Ascending aorta (tissue), 2 donors: ENCODE data around the gene LRRC8C. TPM values are rescaled to one million over a fixed set of nuclear protein-coding genes. Genes with fewer than 3 reads are reported as not detected.

Experiments
- DNase-seq, 2 donors: peaks; one replicate each; pipeline ENCODE4 v3.0.0-alpha.2; 2019; ENCODE audit warnings: low spot score in 2 of 2
- H3K27ac ChIP-seq, 2 donors: fragments of 200-600 bp; sonication (generic); one replicate each; pipeline ENCODE4 v1.5.1; 2016 to 2017; ENCODE audit warnings: mild to moderate bottlenecking in 1 of 2
- H3K27me3 ChIP-seq: fragments of 200-600 bp; sonication (generic); one replicate; pipeline ENCODE4 v1.5.1; 2017
- H3K36me3 ChIP-seq, 2 donors: fragments of 200-600 bp; sonication (generic); one replicate each; pipeline ENCODE4 v1.5.1; 2016
- H3K4me1 ChIP-seq, 2 donors: fragments of 200-600 bp; sonication (generic); one replicate each; pipeline ENCODE4 v1.5.1; 2016 to 2017; ENCODE audit warnings: mild to moderate bottlenecking in 1 of 2
- H3K4me3 ChIP-seq, 2 donors: fragments of 200-600 bp; sonication (generic); one replicate each; pipeline ENCODE4 v1.5.1; 2016 to 2017; ENCODE audit warnings: mild to moderate bottlenecking in 1 of 2
- H3K9me3 ChIP-seq, 2 donors: fragments of 200-600 bp; sonication (generic); one replicate each; pipeline ENCODE4 v1.5.1; 2016
- CTCF ChIP-seq, 3 experiments: fragments of 200-600 bp in 2 of 3; fragments of 450-650 bp in 1 of 3; sonication (generic) in 2 of 3; IDR thresholded peaks; one replicate each; pipeline ENCODE4 v1.5.1; 2016 to 2019; ENCODE audit warnings: antibody characterized with exemption in 3 of 3, mild to moderate bottlenecking in 1 of 3, moderate library complexity in 1 of 3
- intact Hi-C: fragments of 100-400 bp; cut with DNase I; formaldehyde crosslinking; loops from one replicate; pipeline ENCODE4 v1.15.1; 2023
- total RNA-seq: library from RNA; depleted of rRNA; stranded (reverse); fragments of >200 nt; gene quantifications from one replicate; pipeline ENCODE4 v1.1.0, GENCODE V29; 2016

Gene LRRC8C
- total RNA-seq, 1 donor from 2014 or later: 7.5 TPM

GRCh38 chr1:89646259-89646658 is 13.3 kb downstream of the LRRC8C start:
- intact Hi-C loops: no loop called here
- TF ChIP-seq CTCF (IDR thresholded peaks at IDR 0.05): no peak
- Histone ChIP-seq H3K4me1 (no peaks in the 10 kb centered on the region), H3K36me3 (no peaks in the 10 kb centered on the region), H3K27ac (no peak overlapping the region), H3K4me3 (no peak overlapping the region), H3K9me3 (peaks cover 0 to 16% of the 10 kb centered on the region in 2 donors), H3K27me3 (no peaks in the 10 kb centered on the region)
- no peak for DNase-seq

GRCh38 chr1:89649783-89650182 is 16.9 kb downstream of the LRRC8C start:
- Histone ChIP-seq H3K36me3 (no peaks in the 10 kb centered on the region), H3K4me1 (no peaks in the 10 kb centered on the region), H3K4me3 (no peak overlapping the region), H3K27me3 (no peaks in the 10 kb centered on the region), H3K27ac (no peak overlapping the region), H3K9me3 (peaks cover 0 to 15% of the 10 kb centered on the region in 2 donors)
- TF ChIP-seq CTCF (IDR thresholded peaks at IDR 0.05): no peak
- DNase-seq: no peak
- intact Hi-C loops: no loop called here

- intact Hi-C loops: no loop called here
- Histone ChIP-seq H3K36me3 (no peaks in the 10 kb centered on the region), H3K4me1 (no peaks in the 10 kb centered on the region)
These were observed 19.5 kb downstream of the LRRC8C start for GRCh38 chr1:89652373-89652772.

GRCh38 chr1:89657886-89658285 is 25.0 kb downstream of the LRRC8C start:
- H3K27ac ChIP-seq: no peak overlapping the region
- no peak for TF ChIP-seq CTCF (IDR thresholded peaks at IDR 0.05)
- peaks cover 0 to 3% of the 10 kb centered on the region in 2 donors for H3K4me1 ChIP-seq
- H3K27me3 ChIP-seq: no peaks in the 10 kb centered on the region
- H3K9me3 ChIP-seq: no peaks in the 10 kb centered on the region
- no peak for DNase-seq
- intact Hi-C loops: loop anchor here (1.0 kb wide), 1 partner anchor 9 kb away; no protein-coding TSS in a partner anchor
- no peaks in the 10 kb centered on the region for H3K36me3 ChIP-seq
- no peak overlapping the region for H3K4me3 ChIP-seq

More at GRCh38 chr1:89652373-89652772, 19.5 kb downstream of the LRRC8C start:
- DNase-seq: no peak
- no peaks in the 10 kb centered on the region for H3K9me3 ChIP-seq
- no peaks in the 10 kb centered on the region for H3K27me3 ChIP-seq
- no peak for TF ChIP-seq CTCF (IDR thresholded peaks at IDR 0.05)
- H3K4me3 ChIP-seq: no peak overlapping the region
- H3K27ac ChIP-seq: no peak overlapping the region

GRCh38 chr1:89659322-89660081 is 26.6 kb downstream of the LRRC8C start:
- intact Hi-C loops: no loop called here
- DNase-seq: no peak
- TF ChIP-seq CTCF (IDR thresholded peaks at IDR 0.05): no peak
- Histone ChIP-seq H3K27ac (no peak overlapping the region), H3K9me3 (peaks cover 0 to 7% of the 10 kb centered on the region in 2 donors), H3K36me3 (no peaks in the 10 kb centered on the region), H3K4me3 (no peak overlapping the region), H3K4me1 (peaks cover 0 to 3% of the 10 kb centered on the region in 2 donors), H3K27me3 (no peaks in the 10 kb centered on the region)
